ENCODE results near the gene TSPAN5.

Gene TSPAN5

DNA sequence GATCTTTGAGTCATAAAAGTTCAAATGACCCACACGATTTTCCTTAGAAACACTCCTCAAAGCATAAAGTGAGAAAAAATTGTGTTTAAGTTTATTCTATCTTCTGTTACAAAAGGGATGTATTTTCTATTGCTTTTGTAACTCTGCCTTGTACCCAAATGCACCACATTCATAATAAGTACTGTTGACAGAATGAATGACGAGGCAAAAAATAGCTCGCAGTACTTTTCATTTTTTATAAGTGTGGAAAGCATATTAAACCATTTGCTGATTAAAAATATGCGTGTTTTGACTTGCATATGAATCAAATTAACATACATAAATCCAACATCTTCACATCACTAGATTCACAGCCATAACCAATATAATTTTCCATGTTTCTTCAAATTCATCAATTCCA lies 11.2 kb upstream of the TSPAN5 start:
- DNase-seq (ENCODE audit: low read depth): no peak
- H3K4me3 ChIP-seq (replicated peaks; ENCODE audit: low read depth, low read length): no peak overlapping the region
- TF ChIP-seq, protein P1, sequence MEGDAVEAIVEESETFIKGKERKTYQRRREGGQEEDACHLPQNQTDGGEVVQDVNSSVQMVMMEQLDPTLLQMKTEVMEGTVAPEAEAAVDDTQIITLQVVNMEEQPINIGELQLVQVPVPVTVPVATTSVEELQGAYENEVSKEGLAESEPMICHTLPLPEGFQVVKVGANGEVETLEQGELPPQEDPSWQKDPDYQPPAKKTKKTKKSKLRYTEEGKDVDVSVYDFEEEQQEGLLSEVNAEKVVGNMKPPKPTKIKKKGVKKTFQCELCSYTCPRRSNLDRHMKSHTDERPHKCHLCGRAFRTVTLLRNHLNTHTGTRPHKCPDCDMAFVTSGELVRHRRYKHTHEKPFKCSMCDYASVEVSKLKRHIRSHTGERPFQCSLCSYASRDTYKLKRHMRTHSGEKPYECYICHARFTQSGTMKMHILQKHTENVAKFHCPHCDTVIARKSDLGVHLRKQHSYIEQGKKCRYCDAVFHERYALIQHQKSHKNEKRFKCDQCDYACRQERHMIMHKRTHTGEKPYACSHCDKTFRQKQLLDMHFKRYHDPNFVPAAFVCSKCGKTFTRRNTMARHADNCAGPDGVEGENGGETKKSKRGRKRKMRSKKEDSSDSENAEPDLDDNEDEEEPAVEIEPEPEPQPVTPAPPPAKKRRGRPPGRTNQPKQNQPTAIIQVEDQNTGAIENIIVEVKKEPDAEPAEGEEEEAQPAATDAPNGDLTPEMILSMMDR (IDR thresholded peaks at IDR 0.05; ENCODE audit: low read length, missing control alignments): no peak

DNA sequence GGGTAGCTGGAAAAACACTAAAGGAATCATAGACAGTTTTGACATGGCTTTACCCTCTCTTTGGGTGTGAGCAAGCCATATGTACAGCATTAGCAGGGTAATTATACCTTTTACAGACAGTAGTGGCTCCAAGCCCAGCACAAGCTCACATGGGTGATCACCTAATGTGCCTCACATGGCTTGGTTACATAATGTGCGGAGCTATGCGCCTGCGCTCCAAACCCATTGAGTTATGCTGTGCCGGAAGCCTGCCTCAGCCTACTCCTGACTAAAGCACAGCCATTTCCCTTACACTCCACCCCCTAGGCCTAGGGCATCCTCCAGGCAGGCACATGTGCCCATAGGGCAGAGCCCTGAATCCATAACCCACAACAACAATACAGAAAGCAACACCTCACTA lies 6.5 kb upstream of the TSPAN5 start:
- TF ChIP-seq, protein P1 (IDR thresholded peaks at IDR 0.05; ENCODE audit: low read length, missing control alignments): no peak
- H3K4me3 ChIP-seq (replicated peaks; ENCODE audit: low read depth, low read length): no peak overlapping the region
- DNase-seq (ENCODE audit: low read depth): no peak

DNA sequence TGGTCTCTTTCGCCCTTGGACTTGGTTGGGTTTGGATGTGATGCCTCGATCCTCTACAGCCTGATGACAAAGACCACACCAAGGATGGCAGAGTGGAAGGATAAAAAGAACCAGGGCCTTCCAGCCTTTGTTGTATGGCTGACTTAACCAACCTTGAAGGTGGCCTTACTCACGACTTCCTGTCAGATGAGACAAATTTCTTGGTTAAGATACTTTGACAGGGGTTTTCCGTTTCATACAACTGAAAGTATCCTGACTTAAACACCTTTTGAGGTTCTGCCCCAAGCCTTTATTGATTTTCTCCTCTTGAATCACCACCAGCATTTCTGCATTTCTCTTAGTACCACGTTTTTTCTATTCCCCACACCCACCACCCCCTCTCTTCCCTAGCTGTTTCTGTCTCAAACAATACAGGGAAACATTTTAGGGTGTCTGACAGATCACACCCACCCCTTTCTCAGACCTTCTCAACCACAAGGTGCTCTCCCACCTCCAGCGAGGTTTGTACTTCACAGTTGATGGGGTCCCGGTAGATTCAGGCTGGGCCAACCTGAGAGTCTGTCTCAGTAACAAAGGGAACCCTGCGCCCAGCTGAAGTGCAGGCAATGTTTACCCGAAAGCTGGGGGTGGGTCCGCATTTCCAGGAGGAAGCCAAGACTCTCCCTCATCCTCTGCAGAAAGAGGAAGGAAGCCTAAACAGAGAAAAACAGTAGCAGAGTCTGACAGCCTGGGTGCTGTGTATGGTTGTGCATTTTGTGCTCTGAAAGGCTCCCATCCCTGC lies 5.0 kb upstream of the TSPAN5 start:
- no peak overlapping the region for H3K4me3 ChIP-seq (replicated peaks; ENCODE audit: low read depth, low read length)
- TF ChIP-seq, protein P1 (IDR thresholded peaks at IDR 0.05; ENCODE audit: low read length, missing control alignments): no peak
- DNase-seq (ENCODE audit: low read depth): no peak

DNA sequence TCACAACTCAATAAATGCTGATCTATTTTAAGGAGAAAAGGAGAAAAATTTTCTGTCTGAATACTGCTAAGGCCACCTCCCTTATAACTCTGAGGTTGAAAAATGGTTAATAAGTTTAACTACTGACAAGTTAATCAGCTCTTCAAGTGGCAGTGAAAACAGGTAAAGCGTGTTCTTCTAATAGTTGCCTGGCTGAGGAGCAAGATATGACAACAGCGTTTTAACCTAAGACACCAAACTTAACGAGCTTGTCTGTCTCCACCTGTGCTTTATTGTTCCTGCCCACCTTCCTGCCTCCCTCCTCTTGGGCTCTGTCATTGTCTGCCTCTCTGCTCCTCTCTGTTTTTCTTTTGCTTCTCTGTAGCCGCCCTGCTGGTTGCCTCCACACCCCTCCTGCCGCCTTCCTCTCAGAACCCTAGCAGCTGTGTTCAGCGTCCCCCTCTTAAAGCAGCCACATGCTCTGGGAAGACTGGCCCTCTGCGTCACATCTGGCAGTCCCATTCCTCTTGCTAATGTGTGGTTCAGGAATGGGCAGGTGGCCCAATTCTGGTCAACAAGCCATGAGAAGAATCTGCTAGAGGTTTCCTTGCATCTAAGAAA lies 4.3 kb upstream of the TSPAN5 start:
- no peak overlapping the region for H3K4me3 ChIP-seq (replicated peaks; ENCODE audit: low read depth, low read length)
- DNase-seq (ENCODE audit: low read depth): no peak
- TF ChIP-seq, protein P1 (IDR thresholded peaks at IDR 0.05; ENCODE audit: low read length, missing control alignments): no peak

DNA sequence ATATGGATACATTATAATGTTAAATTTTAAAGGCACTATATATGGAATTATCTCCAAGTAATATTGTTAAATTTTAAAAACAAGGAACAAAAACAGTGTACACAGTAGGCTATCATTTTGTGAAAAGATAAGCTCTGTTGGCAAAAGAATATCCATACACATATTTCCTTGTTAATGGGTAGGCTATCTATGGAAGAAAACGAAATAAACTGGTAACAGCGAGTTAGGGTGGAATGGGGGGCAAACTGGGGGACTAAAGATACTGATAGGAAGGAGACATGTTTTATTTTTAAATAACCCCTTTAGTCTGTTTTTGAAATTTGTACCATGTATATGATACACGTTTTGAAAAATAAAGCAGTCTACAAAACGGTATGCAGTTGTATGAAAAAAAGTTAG lies 3.6 kb upstream of the TSPAN5 start:
- no peak overlapping the region for H3K4me3 ChIP-seq (replicated peaks; ENCODE audit: low read depth, low read length)
- DNase-seq (ENCODE audit: low read depth): no peak
- TF ChIP-seq, protein P1 (IDR thresholded peaks at IDR 0.05; ENCODE audit: low read length, missing control alignments): no peak

DNA sequence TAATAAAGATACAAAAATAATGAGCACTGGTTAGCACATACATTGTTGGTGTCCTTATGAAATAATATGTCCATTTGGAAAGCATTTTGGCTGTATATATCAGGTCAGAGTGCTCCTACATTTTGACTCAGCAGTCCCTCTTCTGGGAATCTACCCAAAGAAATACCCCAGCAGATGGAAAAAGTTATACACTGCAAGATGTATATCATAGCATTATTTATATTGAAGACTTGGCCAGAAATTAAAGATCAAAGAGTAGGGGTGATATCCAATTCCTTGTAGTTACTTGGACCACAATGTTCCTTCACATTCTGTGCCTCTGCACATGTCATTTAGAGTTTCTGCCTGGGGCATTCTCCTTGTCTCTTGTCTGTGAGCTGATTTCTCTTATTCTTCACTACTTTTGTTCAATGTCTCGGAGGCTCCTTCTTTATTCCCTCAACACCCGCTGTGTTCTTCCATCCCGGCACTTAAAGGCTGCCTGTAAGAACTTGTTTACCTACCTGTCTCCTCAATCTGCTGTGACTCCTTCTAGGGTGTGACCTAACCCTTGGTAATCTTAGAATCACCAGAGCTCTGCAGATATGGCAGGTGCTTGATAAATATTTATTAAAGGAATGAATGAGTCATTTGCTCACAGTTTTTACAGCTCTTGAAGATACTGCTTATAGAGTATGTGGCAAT lies 3.1 kb upstream of the TSPAN5 start:
- TF ChIP-seq, protein P1 (IDR thresholded peaks at IDR 0.05; ENCODE audit: low read length, missing control alignments): no peak
- no peak overlapping the region for H3K4me3 ChIP-seq (replicated peaks; ENCODE audit: low read depth, low read length)
- no peak for DNase-seq (ENCODE audit: low read depth)

Data from fibroblast of pulmonary artery (primary cell).